Parathyroid adenoma (tissue), 2 donors: ENCODE measurements around the gene BCOR.

Source experiments
- H2AFZ ChIP-seq: fragments of 300-600 bp; sonication (generic); one replicate; pipeline ENCODE4 v1.7.0; 2017; ENCODE audit warnings: antibody characterized with exemption, mild to moderate bottlenecking
- H3K27ac ChIP-seq: fragments of 300-600 bp; sonication (generic); one replicate; pipeline ENCODE4 v1.7.0; 2017
- H3K27me3 ChIP-seq: fragments of 300-600 bp; sonication (generic); one replicate; pipeline ENCODE4 v1.7.0; 2017; ENCODE audit warnings: low read length; ENCODE audit not compliant: control insufficient read depth, insufficient read depth
- H3K36me3 ChIP-seq: fragments of 300-600 bp; sonication (generic); one replicate; pipeline ENCODE4 v1.7.0; 2017; ENCODE audit warnings: low read length; ENCODE audit not compliant: control insufficient read depth, insufficient read depth
- H3K4me1 ChIP-seq: fragments of 300-600 bp; sonication (generic); one replicate; pipeline ENCODE4 v1.7.0; 2017; ENCODE audit warnings: control low read depth
- H3K4me2 ChIP-seq: fragments of 300-600 bp; sonication (generic); one replicate; pipeline ENCODE4 v1.7.0; 2017; ENCODE audit warnings: low read length
- H3K4me3 ChIP-seq: fragments of 300-600 bp; sonication (generic); one replicate; pipeline ENCODE4 v1.7.0; 2017; ENCODE audit warnings: low read depth, low read length
- H3K79me2 ChIP-seq: fragments of 300-600 bp; sonication (generic); one replicate; pipeline ENCODE4 v1.7.0; 2017; ENCODE audit warnings: control low read depth
- H3K9ac ChIP-seq: fragments of 300-600 bp; sonication (generic); one replicate; pipeline ENCODE4 v1.7.0; 2017; ENCODE audit warnings: mild to moderate bottlenecking
- H3K9me3 ChIP-seq: fragments of 300-600 bp; sonication (generic); one replicate; pipeline ENCODE4 v1.7.0; 2017; ENCODE audit warnings: low read length; ENCODE audit not compliant: control insufficient read depth
- TF ChIP-seq, protein P1 (sequence below): fragments of 300-600 bp; sonication (generic); IDR thresholded peaks from one replicate; pipeline ENCODE4 v1.7.0; 2017; ENCODE audit warnings: antibody characterized with exemption, mild to moderate bottlenecking
- donor health status: primary hyperparathyroidism.

Gene BCOR

DNA sequence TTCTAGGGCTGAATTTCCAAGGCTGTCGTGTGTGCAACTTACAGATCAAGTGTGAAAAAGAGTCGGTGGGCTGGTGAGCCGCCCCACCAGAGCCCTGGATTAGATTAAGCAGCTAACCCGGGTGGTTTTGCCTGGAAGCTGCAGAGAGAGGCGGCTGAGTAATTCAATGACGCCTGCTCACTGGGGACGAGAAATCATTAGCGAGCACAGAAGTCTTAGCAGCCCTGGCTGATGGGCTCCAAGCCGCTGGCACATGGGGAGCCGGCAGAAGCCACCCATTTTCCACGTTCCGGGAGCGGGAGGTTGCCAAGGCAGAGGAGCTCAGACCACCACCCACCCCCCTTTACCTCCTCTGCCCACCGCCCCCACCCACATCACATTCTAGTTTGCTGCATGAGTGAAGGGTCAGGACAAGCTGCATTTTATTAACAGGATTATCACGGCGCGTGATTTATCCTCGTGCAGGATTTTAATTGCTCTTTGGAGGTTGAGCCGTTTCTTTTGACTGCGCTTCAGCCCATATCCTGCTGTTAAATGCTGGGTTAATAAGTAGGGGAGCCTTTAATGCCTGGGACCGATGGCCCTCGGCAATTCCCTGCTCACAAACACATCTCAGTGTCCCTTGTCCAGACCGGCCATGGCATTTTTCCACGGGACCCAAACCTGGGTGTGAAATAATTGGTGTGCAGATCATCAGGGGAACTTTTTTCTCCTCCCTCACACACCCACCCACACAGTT lies 19.1 kb downstream of the BCOR start:
- H3K4me1 ChIP-seq = no peaks in the 10 kb centered on the region
- peaks cover 8% of the 10 kb centered on the region for H3K79me2 ChIP-seq
- no peaks in the 10 kb centered on the region for H3K9me3 ChIP-seq
- no peak overlapping the region for H3K4me2 ChIP-seq
- H3K4me3 ChIP-seq = no peak overlapping the region
- no peaks in the 10 kb centered on the region for H3K27me3 ChIP-seq
- H3K36me3 ChIP-seq = no peaks in the 10 kb centered on the region
- no peak overlapping the region for H2AFZ ChIP-seq
- H3K27ac ChIP-seq = no peak overlapping the region
- TF ChIP-seq, protein P1, sequence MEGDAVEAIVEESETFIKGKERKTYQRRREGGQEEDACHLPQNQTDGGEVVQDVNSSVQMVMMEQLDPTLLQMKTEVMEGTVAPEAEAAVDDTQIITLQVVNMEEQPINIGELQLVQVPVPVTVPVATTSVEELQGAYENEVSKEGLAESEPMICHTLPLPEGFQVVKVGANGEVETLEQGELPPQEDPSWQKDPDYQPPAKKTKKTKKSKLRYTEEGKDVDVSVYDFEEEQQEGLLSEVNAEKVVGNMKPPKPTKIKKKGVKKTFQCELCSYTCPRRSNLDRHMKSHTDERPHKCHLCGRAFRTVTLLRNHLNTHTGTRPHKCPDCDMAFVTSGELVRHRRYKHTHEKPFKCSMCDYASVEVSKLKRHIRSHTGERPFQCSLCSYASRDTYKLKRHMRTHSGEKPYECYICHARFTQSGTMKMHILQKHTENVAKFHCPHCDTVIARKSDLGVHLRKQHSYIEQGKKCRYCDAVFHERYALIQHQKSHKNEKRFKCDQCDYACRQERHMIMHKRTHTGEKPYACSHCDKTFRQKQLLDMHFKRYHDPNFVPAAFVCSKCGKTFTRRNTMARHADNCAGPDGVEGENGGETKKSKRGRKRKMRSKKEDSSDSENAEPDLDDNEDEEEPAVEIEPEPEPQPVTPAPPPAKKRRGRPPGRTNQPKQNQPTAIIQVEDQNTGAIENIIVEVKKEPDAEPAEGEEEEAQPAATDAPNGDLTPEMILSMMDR = no peak
- H3K9ac ChIP-seq = no peak overlapping the region

GRCh38 chrX:40077906-40078305 lies 19.9 kb downstream of the BCOR start:
- Histone ChIP-seq H3K9ac (no peak overlapping the region), H3K79me2 (peaks cover 5% of the 10 kb centered on the region), H3K4me1 (no peaks in the 10 kb centered on the region), H3K4me2 (no peak overlapping the region), H3K27me3 (no peaks in the 10 kb centered on the region), H3K36me3 (no peaks in the 10 kb centered on the region), H2AFZ (no peak overlapping the region), H3K9me3 (no peaks in the 10 kb centered on the region), H3K27ac (no peak overlapping the region), H3K4me3 (no peak overlapping the region)
- TF ChIP-seq, protein P1 = no peak

DNA sequence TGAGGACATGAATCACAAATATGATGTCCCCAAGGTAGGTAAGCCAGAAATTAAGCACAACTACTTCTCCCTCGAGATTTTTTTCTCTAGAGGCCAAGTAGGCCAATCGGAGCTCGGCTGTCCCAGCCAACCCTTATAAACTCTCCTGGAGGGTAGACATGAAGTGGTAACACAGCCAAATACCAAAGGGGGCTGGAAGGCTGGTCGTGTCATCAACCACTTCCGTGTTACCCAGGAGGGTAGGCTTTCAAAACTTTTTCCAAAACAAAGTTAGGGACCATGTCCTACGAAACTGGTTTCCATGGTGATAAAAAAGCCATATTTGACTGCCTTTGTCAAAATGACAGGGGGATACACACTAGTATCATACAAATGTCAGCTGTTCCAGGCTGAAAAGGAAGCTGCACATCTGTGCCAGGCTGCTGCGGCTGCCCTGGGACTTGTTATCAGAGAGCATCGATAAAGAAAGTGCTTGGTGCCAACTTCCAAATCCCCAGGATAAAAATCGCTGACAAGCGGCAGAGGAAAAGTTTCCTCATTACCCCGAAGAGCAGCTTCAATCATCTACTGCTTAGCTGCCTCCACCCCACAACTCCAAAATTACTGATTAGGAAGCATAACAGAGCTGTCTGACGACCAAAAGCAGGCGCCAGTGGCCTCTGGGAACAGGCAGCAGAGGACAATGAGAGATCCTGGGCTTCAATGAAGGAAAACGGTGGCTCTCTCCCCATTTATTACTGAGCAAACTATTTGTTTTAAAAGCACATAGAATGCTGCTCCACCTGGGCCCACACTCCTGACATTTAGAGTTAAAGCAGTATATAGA lies 20.8 kb downstream of the BCOR start:
- Histone ChIP-seq H3K4me2 (no peak overlapping the region), H2AFZ (no peak overlapping the region), H3K27ac (no peak overlapping the region), H3K36me3 (no peaks in the 10 kb centered on the region), H3K4me3 (no peak overlapping the region), H3K79me2 (no peaks in the 10 kb centered on the region), H3K9ac (no peak overlapping the region), H3K27me3 (no peaks in the 10 kb centered on the region), H3K9me3 (no peaks in the 10 kb centered on the region), H3K4me1 (no peaks in the 10 kb centered on the region)
- TF ChIP-seq, protein P1 = no peak

- H3K27ac ChIP-seq = no peak overlapping the region
- H3K4me3 ChIP-seq = no peak overlapping the region
- no peak overlapping the region for H3K9ac ChIP-seq
- H3K36me3 ChIP-seq = no peaks in the 10 kb centered on the region
- H3K9me3 ChIP-seq = no peaks in the 10 kb centered on the region
- H3K4me1 ChIP-seq = no peaks in the 10 kb centered on the region
- peaks cover 3% of the 10 kb centered on the region for H3K79me2 ChIP-seq
- no peak overlapping the region for H2AFZ ChIP-seq
- no peak overlapping the region for H3K4me2 ChIP-seq
- no peaks in the 10 kb centered on the region for H3K27me3 ChIP-seq
- TF ChIP-seq, protein P1 = no peak
Measured at GRCh38 chrX:40074959-40075332, 22.8 kb downstream of the BCOR start.
